Measurements from ENCODE around the gene SLC6A18.

DNA sequence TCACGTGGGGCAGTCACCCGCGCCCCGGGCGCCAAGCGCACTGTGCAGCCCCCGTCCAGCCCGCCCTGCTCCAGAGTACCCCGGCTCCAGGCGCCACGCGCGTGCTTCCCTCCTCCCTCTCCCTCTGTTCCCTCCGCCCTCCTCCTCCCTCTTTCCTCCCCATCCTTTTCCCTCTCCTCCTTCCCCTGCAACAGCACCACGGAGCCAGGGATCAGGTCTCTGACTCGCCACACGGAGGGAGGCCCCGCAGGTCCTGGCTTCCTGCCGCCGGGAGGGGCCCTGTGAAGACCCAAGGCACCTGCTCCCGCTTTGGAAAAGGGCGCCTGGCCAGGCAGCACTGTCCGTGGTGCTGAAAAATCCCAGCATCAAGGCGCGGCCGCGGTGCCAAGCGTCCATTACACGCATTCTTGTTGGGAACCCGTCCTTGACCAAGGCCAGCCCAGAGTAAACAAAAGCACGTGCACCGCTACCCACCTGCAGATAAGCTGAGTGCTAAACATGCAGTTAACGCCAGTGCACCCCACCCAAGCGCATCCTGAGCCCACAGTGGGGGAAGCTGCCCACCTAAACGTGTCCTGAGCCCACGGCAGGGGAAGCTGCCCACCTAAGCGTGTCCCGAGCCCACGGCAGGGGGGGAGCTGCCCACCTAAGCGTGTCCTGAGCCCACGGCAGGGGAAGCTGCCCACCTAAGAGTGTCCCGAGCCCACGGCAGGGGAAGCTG is 21.7 kb downstream of the SLC6A18 start:
- no peak for TF ChIP-seq EZH2 (IDR thresholded peaks at IDR 0.05; ENCODE audit: low read length, missing control alignments)
- TF ChIP-seq, protein P1, sequence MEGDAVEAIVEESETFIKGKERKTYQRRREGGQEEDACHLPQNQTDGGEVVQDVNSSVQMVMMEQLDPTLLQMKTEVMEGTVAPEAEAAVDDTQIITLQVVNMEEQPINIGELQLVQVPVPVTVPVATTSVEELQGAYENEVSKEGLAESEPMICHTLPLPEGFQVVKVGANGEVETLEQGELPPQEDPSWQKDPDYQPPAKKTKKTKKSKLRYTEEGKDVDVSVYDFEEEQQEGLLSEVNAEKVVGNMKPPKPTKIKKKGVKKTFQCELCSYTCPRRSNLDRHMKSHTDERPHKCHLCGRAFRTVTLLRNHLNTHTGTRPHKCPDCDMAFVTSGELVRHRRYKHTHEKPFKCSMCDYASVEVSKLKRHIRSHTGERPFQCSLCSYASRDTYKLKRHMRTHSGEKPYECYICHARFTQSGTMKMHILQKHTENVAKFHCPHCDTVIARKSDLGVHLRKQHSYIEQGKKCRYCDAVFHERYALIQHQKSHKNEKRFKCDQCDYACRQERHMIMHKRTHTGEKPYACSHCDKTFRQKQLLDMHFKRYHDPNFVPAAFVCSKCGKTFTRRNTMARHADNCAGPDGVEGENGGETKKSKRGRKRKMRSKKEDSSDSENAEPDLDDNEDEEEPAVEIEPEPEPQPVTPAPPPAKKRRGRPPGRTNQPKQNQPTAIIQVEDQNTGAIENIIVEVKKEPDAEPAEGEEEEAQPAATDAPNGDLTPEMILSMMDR (conservative IDR thresholded peaks at IDR 0.05 in 1 of 2, IDR thresholded peaks at IDR 0.05 in 1 of 2; ENCODE audit: low read depth in 1 of 2, low read length in 2 of 2), result no peak

Measured in fibroblast of lung (primary cell).